ENCODE results near the gene SCIN.

The SCIN gene

GRCh38 chr7:12582362-12582761 lies 11.8 kb downstream of the SCIN start:
- no peak for TF ChIP-seq CTCF (IDR thresholded peaks at IDR 0.05; ENCODE audit: low read depth, low read length, missing control alignments)
- H3K4me3 ChIP-seq (ENCODE audit: low read depth, low read length) = no peak overlapping the region
- no peak for DNase-seq (ENCODE audit: low read depth)

GRCh38 chr7:12583176-12583575 lies 12.7 kb downstream of the SCIN start:
- DNase-seq (ENCODE audit: low read depth) = no peak
- H3K4me3 ChIP-seq (ENCODE audit: low read depth, low read length) = no peak overlapping the region
- TF ChIP-seq CTCF (IDR thresholded peaks at IDR 0.05; ENCODE audit: low read depth, low read length, missing control alignments) = no peak

DNA sequence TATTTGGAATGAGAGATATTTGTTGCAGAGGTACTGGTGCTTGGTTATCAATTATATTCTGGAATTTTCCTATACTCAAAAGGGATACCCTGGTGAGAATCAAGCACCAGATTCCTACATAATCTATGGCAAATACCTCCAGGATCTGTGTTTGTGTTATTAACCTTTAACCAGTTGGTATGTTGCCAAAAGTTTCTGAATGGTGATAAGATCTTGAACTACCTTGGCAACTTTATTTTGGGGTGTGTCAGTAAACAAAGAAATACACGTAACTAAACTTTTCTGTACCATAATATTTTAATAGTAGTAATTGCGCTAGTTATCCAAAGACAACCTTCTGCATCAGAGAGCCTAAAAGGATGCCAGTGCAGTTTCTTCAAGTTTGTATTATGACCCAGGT lies 13.4 kb downstream of the SCIN start:
- no peak for DNase-seq (ENCODE audit: low read depth)
- no peak overlapping the region for H3K4me3 ChIP-seq (ENCODE audit: low read depth, low read length)
- no peak for TF ChIP-seq CTCF (IDR thresholded peaks at IDR 0.05; ENCODE audit: low read depth, low read length, missing control alignments)

DNA sequence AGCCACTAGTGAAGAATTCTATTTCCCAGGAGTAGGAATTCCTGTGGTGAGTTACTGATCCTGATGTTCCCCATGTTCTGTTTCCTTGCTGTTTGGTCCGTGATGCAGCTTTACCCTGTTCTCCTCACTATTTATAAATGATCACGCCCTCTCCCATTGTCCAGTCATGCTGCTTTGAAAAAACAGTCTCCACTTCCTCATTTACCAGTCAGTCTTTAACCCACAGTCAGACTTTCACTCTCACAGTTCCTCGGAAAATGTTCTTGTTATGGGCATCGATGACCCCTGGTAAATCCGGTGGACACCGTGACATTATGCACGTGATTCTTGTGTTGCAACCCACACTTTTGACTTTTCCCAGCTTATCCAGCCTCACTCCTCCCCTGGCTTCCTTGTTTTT lies 14.4 kb downstream of the SCIN start:
- H3K4me3 ChIP-seq (ENCODE audit: low read depth, low read length) = no peak overlapping the region
- DNase-seq (ENCODE audit: low read depth) = no peak
- no peak for TF ChIP-seq CTCF (IDR thresholded peaks at IDR 0.05; ENCODE audit: low read depth, low read length, missing control alignments)

GRCh38 chr7:12586271-12586670 lies 15.8 kb downstream of the SCIN start:
- no peak overlapping the region for H3K4me3 ChIP-seq (ENCODE audit: low read depth, low read length)
- TF ChIP-seq CTCF (IDR thresholded peaks at IDR 0.05; ENCODE audit: low read depth, low read length, missing control alignments) = no peak
- no peak for DNase-seq (ENCODE audit: low read depth)

- H3K4me3 ChIP-seq (ENCODE audit: low read depth, low read length) = no peak overlapping the region
- no peak for DNase-seq (ENCODE audit: low read depth)
- no peak for TF ChIP-seq CTCF (IDR thresholded peaks at IDR 0.05; ENCODE audit: low read depth, low read length, missing control alignments)
Observed at GRCh38 chr7:12588259-12588904, 17.9 kb downstream of the SCIN start.

DNA sequence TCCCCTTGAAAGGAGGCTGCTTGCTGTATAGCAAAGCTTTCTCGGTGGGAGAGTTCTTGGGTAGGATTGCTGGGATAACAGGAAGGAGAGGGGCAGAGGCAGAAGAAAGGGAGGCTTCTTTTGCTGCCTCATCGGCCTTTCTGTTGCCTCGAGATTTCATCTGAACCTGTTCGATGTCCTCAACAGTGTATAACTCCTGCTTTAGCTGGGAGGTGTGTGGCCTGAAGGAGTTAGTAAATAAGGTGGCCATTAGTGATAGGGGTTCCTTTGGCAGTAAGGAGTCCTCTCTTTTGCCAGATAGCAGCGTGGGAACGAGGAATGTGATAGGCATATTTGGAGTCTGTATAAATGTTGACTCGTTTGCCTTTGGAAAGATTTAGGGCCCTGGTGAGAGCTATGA lies 20.0 kb downstream of the SCIN start:
- no peak overlapping the region for H3K4me3 ChIP-seq (ENCODE audit: low read depth, low read length)
- TF ChIP-seq CTCF (IDR thresholded peaks at IDR 0.05; ENCODE audit: low read depth, low read length, missing control alignments) = no peak
- no peak for DNase-seq (ENCODE audit: low read depth)
